ENCODE results near the gene OR1E1.

DNA sequence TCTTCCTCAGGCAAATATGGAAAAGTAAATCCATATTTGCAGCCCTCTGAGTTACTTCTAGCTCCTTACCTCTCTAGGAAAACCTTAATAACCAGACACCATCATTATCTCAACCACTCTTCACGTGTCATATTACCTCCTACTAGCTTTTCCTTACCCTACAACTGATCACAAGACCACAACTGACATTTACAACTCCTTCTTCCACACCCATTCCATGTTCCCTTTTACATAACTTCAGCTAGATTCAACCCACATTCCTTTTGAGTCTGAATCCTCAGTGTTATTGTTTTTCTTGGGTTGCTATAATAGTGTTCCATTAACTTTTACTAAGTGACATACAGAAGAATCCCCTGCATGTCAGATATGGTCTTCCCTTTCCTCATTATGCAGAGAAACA lies 40.2 kb upstream of the OR1E1 start:
- no peak for TF ChIP-seq FOXM1 (IDR thresholded peaks at IDR 0.05; ENCODE audit: borderline replicate concordance, low read depth)
- TF ChIP-seq, protein P1, sequence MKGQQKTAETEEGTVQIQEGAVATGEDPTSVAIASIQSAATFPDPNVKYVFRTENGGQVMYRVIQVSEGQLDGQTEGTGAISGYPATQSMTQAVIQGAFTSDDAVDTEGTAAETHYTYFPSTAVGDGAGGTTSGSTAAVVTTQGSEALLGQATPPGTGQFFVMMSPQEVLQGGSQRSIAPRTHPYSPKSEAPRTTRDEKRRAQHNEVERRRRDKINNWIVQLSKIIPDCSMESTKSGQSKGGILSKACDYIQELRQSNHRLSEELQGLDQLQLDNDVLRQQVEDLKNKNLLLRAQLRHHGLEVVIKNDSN (IDR thresholded peaks at IDR 0.05) = no peak
- no peak for TF ChIP-seq RAD21 (IDR thresholded peaks at IDR 0.05; ENCODE audit: low read depth)
- no peak for TF ChIP-seq EGR1 (IDR thresholded peaks at IDR 0.05)

All from Ishikawa (cell line).